ENCODE measurements around the gene GRM7.
"Not testable (repeated sequence)": the region's sequence is repeated elsewhere in the genome, so short reads cannot be mapped to it uniquely, and the experiment has no call there.

GRM7 gene

GRCh38 chr3:6921876-6922275, 61.0 kb downstream of the GRM7 start:
- Histone ChIP-seq H3K27ac (no peak overlapping the region), H3K4me1 (ENCODE audit: control insufficient read depth in 1 of 2, insufficient read depth in 1 of 2, low read depth in 1 of 2, low read length in 1 of 2) (no peaks in the 10 kb centered on the region), H3K9me3 (no peaks in the 10 kb centered on the region), H3K4me3 (ENCODE audit: low read depth in 1 of 2, low read length in 1 of 2) (no peak overlapping the region), H3K27me3 (no peaks in the 10 kb centered on the region), H3K36me3 (no peaks in the 10 kb centered on the region)
- no peak for TF ChIP-seq CTCF (IDR thresholded peaks at IDR 0.05)

- no peaks in the 10 kb centered on the region for H3K9me3 ChIP-seq
- H3K27me3 ChIP-seq = no peaks in the 10 kb centered on the region
- H3K36me3 ChIP-seq = no peaks in the 10 kb centered on the region
- no peaks in the 10 kb centered on the region for H3K4me1 ChIP-seq (ENCODE audit: control insufficient read depth in 1 of 2, insufficient read depth in 1 of 2, low read depth in 1 of 2, low read length in 1 of 2)
- no peak overlapping the region for H3K27ac ChIP-seq
- TF ChIP-seq CTCF (IDR thresholded peaks at IDR 0.05) = no peak
- no peak overlapping the region for H3K4me3 ChIP-seq (ENCODE audit: low read depth in 1 of 2, low read length in 1 of 2)
Observed at GRCh38 chr3:6928064-6928463, 67.1 kb downstream of the GRM7 start.

DNA sequence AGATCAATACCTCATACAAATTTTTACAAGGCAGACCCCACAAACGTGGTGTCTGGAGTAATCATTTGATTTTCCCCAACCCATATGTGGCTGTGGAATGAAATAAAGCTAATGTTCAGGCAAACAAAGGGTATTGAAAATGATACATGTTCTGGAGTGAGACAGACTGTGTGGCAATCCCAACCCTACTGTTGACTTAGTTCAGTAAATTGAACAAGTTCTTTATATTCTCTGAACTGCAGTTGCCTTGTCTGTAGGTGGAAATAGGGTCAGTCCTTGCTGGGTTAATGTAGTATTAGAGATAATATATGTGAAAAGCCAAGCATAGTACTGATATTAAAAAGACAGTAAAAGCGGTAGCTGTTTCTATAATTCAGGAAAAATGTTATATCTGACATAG, 69.0 kb downstream of the GRM7 start:
- no peak for TF ChIP-seq CTCF (IDR thresholded peaks at IDR 0.05)
- H3K27me3 ChIP-seq = no peaks in the 10 kb centered on the region

GRCh38 chr3:6935418-6935817, 74.5 kb downstream of the GRM7 start:
- not testable (repeated sequence) for H3K9me3 ChIP-seq; H3K27me3 ChIP-seq; H3K4me3 ChIP-seq (ENCODE audit: low read depth in 1 of 2, low read length in 1 of 2); H3K36me3 ChIP-seq; H3K27ac ChIP-seq; H3K4me1 ChIP-seq (ENCODE audit: control insufficient read depth in 1 of 2, insufficient read depth in 1 of 2, low read depth in 1 of 2, low read length in 1 of 2)

More for the DNA sequence above, 69.0 kb downstream of the GRM7 start:
- Histone ChIP-seq H3K4me3 (ENCODE audit: low read depth in 1 of 2, low read length in 1 of 2) (no peak overlapping the region), H3K27ac (no peak overlapping the region), H3K36me3 (no peaks in the 10 kb centered on the region), H3K4me1 (ENCODE audit: control insufficient read depth in 1 of 2, insufficient read depth in 1 of 2, low read depth in 1 of 2, low read length in 1 of 2) (no peaks in the 10 kb centered on the region), H3K9me3 (no peaks in the 10 kb centered on the region)

DNA sequence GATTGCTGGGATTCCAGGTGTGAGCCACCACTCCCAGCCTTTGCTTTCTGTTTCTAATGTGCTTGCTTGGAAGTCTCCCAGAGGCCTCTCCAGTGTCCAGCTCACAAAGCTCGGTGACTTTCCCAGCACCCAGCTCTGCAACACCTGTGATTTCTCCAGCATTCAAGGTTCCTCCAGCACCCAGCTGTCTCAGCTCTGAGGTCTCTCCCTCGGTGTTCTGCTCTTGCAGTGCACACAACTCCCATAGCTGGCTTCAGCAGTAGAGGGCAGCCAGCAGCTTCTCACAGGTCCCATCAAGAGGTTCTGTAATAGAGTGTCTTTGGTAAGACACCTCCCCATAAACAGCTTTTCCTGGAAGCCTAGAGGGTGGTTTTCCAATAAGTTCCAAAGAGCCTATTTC, 75.1 kb downstream of the GRM7 start:
- Histone ChIP-seq H3K27ac (no peak overlapping the region), H3K4me1 (ENCODE audit: control insufficient read depth in 1 of 2, insufficient read depth in 1 of 2, low read depth in 1 of 2, low read length in 1 of 2) (no peaks in the 10 kb centered on the region), H3K27me3 (no peaks in the 10 kb centered on the region), H3K36me3 (no peaks in the 10 kb centered on the region), H3K4me3 (ENCODE audit: low read depth in 1 of 2, low read length in 1 of 2) (no peak overlapping the region), H3K9me3 (no peaks in the 10 kb centered on the region)
- no peak for TF ChIP-seq CTCF (IDR thresholded peaks at IDR 0.05)

DNA sequence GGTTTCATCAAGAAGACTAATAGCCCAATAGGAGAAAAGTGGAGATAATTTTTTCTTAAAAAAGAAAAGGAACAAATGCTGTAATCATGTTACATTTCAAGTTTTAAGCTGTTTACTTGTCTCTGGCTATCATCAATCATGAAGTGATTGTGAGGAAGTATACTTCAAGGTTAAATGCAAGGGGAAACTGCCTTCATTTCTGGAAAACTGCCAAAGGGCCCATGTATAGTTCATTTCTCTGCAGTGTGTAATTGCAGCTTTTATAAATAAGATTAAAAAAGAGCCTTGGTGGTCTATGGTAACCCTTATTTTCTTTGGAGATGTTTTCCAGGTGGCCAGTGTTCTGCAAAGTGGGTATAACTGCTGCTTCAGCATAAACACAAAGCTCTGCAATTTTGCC, 101.9 kb downstream of the GRM7 start:
- no peak overlapping the region for H3K4me3 ChIP-seq (ENCODE audit: low read depth in 1 of 2, low read length in 1 of 2)
- H3K36me3 ChIP-seq = no peaks in the 10 kb centered on the region
- H3K27ac ChIP-seq = no peak overlapping the region
- H3K27me3 ChIP-seq = no peaks in the 10 kb centered on the region
- no peaks in the 10 kb centered on the region for H3K4me1 ChIP-seq (ENCODE audit: control insufficient read depth in 1 of 2, insufficient read depth in 1 of 2, low read depth in 1 of 2, low read length in 1 of 2)
- no peak for TF ChIP-seq CTCF (IDR thresholded peaks at IDR 0.05)
- no peaks in the 10 kb centered on the region for H3K9me3 ChIP-seq

Measured in neutrophil (primary cell).